Endothelial cell (in vitro differentiated cells): ENCODE results near the gene NADK. TPM values are rescaled to one million over a fixed set of nuclear protein-coding genes. Genes with fewer than 3 reads are reported as not detected.

Experiments used
- DNase-seq: peaks from one replicate; pipeline ENCODE4 v3.0.0; 2021; ENCODE audit warnings: low spot score
- H3K27ac Mint-ChIP-seq: one replicate; pipeline ENCODE4 v1.8.0; 2021; ENCODE audit warnings: mixed read lengths, inconsistent platforms; ENCODE audit not compliant: unreplicated experiment
- H3K27me3 Mint-ChIP-seq: one replicate; pipeline ENCODE4 v1.8.0; 2021; ENCODE audit warnings: mild to moderate bottlenecking, moderate library complexity, mixed read lengths, inconsistent platforms; ENCODE audit not compliant: unreplicated experiment
- H3K36me3 Mint-ChIP-seq: one replicate; pipeline ENCODE4 v1.8.0; 2021; ENCODE audit warnings: mild to moderate bottlenecking, low read depth, mixed read lengths, inconsistent platforms; ENCODE audit not compliant: unreplicated experiment
- H3K4me1 Mint-ChIP-seq: one replicate; pipeline ENCODE4 v1.8.0; 2021; ENCODE audit warnings: mild to moderate bottlenecking, mixed read lengths, inconsistent platforms; ENCODE audit not compliant: unreplicated experiment
- H3K4me3 Mint-ChIP-seq: one replicate; pipeline ENCODE4 v1.8.0; 2021; ENCODE audit warnings: mild to moderate bottlenecking, mixed read lengths, inconsistent platforms; ENCODE audit not compliant: unreplicated experiment
- H3K9me3 Mint-ChIP-seq: one replicate; pipeline ENCODE4 v1.8.0; 2021; ENCODE audit warnings: mixed read lengths, inconsistent platforms; ENCODE audit not compliant: unreplicated experiment
- total RNA-seq: library from RNA; stranded (reverse); fragmentation: NEBNext Ultra II Directional; extraction: Animal tissue kit (Norgen Biotek cat#: 25700); gene quantifications from one replicate; pipeline ENCODE4 v1.2.1, GENCODE V29; 2021; ENCODE audit not compliant: unreplicated experiment
- TF ChIP-seq, protein P1 (sequence below): fragments of 200-600 bp; sonication (generic); IDR thresholded peaks from one replicate; pipeline ENCODE4 v1.5.0; 2021; ENCODE audit warnings: antibody characterized with exemption; ENCODE audit not compliant: unreplicated experiment

NADK gene
- total RNA-seq, 1 donor from 2014 or later, result 85.4 TPM

DNA sequence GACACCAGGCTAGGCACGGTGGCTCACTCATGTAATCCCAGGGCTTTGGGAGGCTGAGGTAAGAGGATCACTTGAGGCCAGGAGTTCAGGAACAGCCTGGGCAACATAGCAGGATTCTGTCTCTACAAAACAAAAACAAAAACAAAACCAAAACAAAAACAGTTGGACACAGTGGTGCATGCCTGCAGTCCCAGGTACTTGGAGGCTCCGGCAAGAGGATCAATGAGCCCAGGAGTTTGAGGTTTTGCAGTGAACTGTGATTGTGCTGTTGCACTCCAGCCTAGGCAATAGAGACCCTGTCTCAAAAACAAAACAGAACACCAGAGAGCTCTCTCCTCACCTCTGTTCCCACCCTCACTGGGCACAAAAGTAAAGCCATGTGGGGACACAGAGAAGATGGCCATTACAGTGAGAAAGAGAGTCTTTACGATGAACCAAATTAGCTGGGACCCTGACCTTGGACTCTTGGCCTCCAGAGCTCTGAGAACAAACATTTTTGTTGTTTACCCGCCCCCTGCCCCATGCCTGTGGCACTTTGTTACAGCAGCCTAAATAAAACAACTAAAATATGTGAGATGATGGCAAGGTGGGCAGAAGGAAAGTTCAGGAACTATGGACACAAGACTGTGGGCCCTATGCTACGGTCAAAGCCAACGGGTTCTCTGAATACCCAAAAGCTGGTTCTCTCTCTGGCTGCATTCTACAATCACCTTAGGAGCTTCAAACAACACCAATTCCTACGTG is 9.8 kb downstream of the NADK start:
- no peak overlapping the region for H3K27ac Mint-ChIP-seq
- H3K4me1 Mint-ChIP-seq, result no peaks in the 10 kb centered on the region

DNA sequence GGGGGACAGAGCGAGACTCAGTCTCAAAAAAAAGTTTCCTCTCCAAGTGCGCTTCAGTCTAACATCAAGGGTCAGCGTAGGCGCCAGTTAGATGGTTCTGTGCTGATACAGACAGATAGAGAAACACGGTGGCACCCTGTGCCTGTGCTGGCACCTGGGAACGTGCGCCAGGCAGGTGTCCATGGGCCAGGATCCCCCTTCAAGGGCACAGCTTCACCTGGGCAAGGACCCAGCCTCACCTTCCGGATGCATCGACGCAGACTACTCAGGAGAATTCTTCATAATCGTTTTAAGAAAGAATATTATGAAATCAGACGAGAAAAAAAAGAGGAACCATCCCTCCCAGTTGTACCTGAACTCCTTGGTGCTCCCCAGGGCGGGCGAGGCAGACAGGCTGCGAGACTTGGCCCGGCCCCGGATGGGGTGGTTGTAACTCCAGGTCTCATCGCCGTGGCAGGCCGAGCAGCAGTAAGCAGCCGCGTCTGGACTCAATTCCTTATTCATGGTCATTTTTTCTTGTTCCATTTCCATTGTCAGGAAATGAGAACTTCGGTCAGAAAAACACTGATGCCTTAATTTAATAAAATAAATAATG is 13.3 kb downstream of the NADK start:
- Mint-ChIP-seq H3K4me1 (no peaks in the 10 kb centered on the region), H3K27ac (no peak overlapping the region), H3K27me3 (peaks cover under 1% of the 10 kb centered on the region), H3K9me3 (no peaks in the 10 kb centered on the region), H3K36me3 (peaks cover 23% of the 10 kb centered on the region), H3K4me3 (no peak overlapping the region)
- TF ChIP-seq, protein P1, sequence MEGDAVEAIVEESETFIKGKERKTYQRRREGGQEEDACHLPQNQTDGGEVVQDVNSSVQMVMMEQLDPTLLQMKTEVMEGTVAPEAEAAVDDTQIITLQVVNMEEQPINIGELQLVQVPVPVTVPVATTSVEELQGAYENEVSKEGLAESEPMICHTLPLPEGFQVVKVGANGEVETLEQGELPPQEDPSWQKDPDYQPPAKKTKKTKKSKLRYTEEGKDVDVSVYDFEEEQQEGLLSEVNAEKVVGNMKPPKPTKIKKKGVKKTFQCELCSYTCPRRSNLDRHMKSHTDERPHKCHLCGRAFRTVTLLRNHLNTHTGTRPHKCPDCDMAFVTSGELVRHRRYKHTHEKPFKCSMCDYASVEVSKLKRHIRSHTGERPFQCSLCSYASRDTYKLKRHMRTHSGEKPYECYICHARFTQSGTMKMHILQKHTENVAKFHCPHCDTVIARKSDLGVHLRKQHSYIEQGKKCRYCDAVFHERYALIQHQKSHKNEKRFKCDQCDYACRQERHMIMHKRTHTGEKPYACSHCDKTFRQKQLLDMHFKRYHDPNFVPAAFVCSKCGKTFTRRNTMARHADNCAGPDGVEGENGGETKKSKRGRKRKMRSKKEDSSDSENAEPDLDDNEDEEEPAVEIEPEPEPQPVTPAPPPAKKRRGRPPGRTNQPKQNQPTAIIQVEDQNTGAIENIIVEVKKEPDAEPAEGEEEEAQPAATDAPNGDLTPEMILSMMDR, result no peak
- DNase-seq, result no peak

More for the DNA sequence above, 9.8 kb downstream of the NADK start:
- H3K9me3 Mint-ChIP-seq, result no peaks in the 10 kb centered on the region
- H3K4me3 Mint-ChIP-seq, result no peak overlapping the region
- no peaks in the 10 kb centered on the region for H3K27me3 Mint-ChIP-seq
- TF ChIP-seq, protein P1, result no peak
- H3K36me3 Mint-ChIP-seq, result peaks cover 17% of the 10 kb centered on the region
- DNase-seq, result no peak

GRCh38 chr1:1763657-1764621 is 14.3 kb downstream of the NADK start:
- Mint-ChIP-seq H3K4me1 (no peaks in the 10 kb centered on the region), H3K4me3 (peak overlapping the region; percentile 73), H3K9me3 (no peaks in the 10 kb centered on the region), H3K36me3 (peaks cover 27% of the 10 kb centered on the region), H3K27me3 (peaks cover 2% of the 10 kb centered on the region), H3K27ac (no peak overlapping the region)
- TF ChIP-seq, protein P1, result no peak
- DNase-seq, result no peak

GRCh38 chr1:1761504-1762376 is 16.5 kb downstream of the NADK start:
- Mint-ChIP-seq H3K9me3 (no peaks in the 10 kb centered on the region), H3K4me3 (peak overlapping the region; percentile 74), H3K4me1 (no peaks in the 10 kb centered on the region), H3K27ac (no peak overlapping the region), H3K27me3 (peaks cover 2% of the 10 kb centered on the region), H3K36me3 (peaks cover 34% of the 10 kb centered on the region)
- TF ChIP-seq, protein P1, result no peak
- DNase-seq, result no peak
